HEK293 (cell line): Measurements from ENCODE around the gene MBTD1.

Experiments used
- CTCF ChIA-PET: fragments of 350-600 bp; formaldehyde crosslinking; extraction: SDS; loops from one replicate; lab custom pipeline; 2021; ENCODE audit warnings: antibody characterized with exemption; lab: Yijun Ruan, JAX
- POLR2A ChIA-PET: fragments of 300-600 bp; formaldehyde crosslinking; extraction: SDS; loops from one replicate; lab custom pipeline; 2020; ENCODE audit warnings: antibody characterized with exemption, inconsistent platforms; lab: Yijun Ruan, JAX
- H3K27ac ChIP-seq: fragments of 200-500 bp; sonication (Bioruptor generic); 2 replicates; pipeline ENCODE4 v1.5.1; 2014; ENCODE audit warnings: low read depth, low read length, control low read depth, inconsistent platforms; ENCODE audit errors: extremely low read depth
- H3K36me3 ChIP-seq, 2 experiments: fragments of 200-500 bp in 1 of 2; sonication (Bioruptor generic) in 1 of 2; 1 replicate in 1 of 2; 2 replicates in 1 of 2; pipeline ENCODE4 v1.5.1; 2014 to 2017; ENCODE audit warnings: inconsistent platforms in 2 of 2, low read length in 2 of 2; ENCODE audit not compliant: control insufficient read depth in 2 of 2, insufficient read depth in 1 of 2
- H3K4me1 ChIP-seq: fragments of 200-500 bp; sonication (Bioruptor generic); 2 replicates; pipeline ENCODE4 v1.5.1; 2014; ENCODE audit warnings: mild to moderate bottlenecking, low read length, inconsistent platforms; ENCODE audit not compliant: control insufficient read depth, insufficient read depth
- H3K4me3 ChIP-seq: 2 replicates; pipeline ENCODE4 v1.5.1; 2011; ENCODE audit warnings: low read depth, mild to moderate bottlenecking, control low read depth, low read length, moderate library complexity
- H3K9me3 ChIP-seq: fragments of 200-500 bp; sonication (Bioruptor generic); 2 replicates; pipeline ENCODE4 v1.5.1; 2014; ENCODE audit warnings: low read depth, low read length, inconsistent platforms; ENCODE audit not compliant: control insufficient read depth, insufficient read depth
- GLIS1 ChIP-seq: fragments of 450-650 bp; formaldehyde crosslinking; IDR thresholded peaks from 2 replicates; pipeline ENCODE4 v1.5.1; 2016; ENCODE audit warnings: missing biosample characterization, missing genetic modification characterization
- HIC1 ChIP-seq: fragments of 450-650 bp; formaldehyde crosslinking; IDR thresholded peaks from 2 replicates; pipeline ENCODE4 v1.5.1; 2016; ENCODE audit warnings: missing biosample characterization, missing genetic modification characterization
- KLF1 ChIP-seq: fragments of 450-650 bp; formaldehyde crosslinking; IDR thresholded peaks from 2 replicates; pipeline ENCODE4 v1.5.1; 2016; ENCODE audit warnings: missing biosample characterization, missing genetic modification characterization
- PRDM1 ChIP-seq: fragments of 450-650 bp; formaldehyde crosslinking; IDR thresholded peaks from 2 replicates; pipeline ENCODE4; 2016; ENCODE audit warnings: missing biosample characterization, missing genetic modification characterization
- ZEB2 ChIP-seq: fragments of 450-650 bp; formaldehyde crosslinking; IDR thresholded peaks from 2 replicates; pipeline ENCODE4 v1.5.1; 2016; ENCODE audit warnings: missing biosample characterization, missing genetic modification characterization
- ZNF214 ChIP-seq: fragments of 450-650 bp; formaldehyde crosslinking; IDR thresholded peaks from 2 replicates; pipeline ENCODE4 v1.5.1; 2017; ENCODE audit warnings: missing biosample characterization, mild to moderate bottlenecking, missing genetic modification characterization, borderline replicate concordance
- ZNF266 ChIP-seq: fragments of 450-650 bp; formaldehyde crosslinking; IDR thresholded peaks from 2 replicates; pipeline ENCODE4 v1.5.1; 2016; ENCODE audit warnings: missing biosample characterization, missing genetic modification characterization, low read depth
- ZNF335 ChIP-seq: fragments of 450-650 bp; formaldehyde crosslinking; conservative IDR thresholded peaks from 2 replicates; pipeline ENCODE4 v1.5.1; 2016; ENCODE audit warnings: missing biosample characterization, missing genetic modification characterization
- ZNF362 ChIP-seq: fragments of 450-650 bp; formaldehyde crosslinking; IDR thresholded peaks from 2 replicates; pipeline ENCODE4 v1.5.1; 2016; ENCODE audit warnings: missing biosample characterization, missing genetic modification characterization
- ZNF449 ChIP-seq: fragments of 450-650 bp; formaldehyde crosslinking; IDR thresholded peaks from 2 replicates; pipeline ENCODE4 v1.5.1; 2017; ENCODE audit warnings: missing biosample characterization, mild to moderate bottlenecking, missing genetic modification characterization, moderate library complexity
- ZNF473 ChIP-seq: fragments of 450-650 bp; formaldehyde crosslinking; IDR thresholded peaks from 2 replicates; pipeline ENCODE4 v1.5.1; 2017; ENCODE audit warnings: missing biosample characterization, missing genetic modification characterization
- ZNF677 ChIP-seq: fragments of 450-650 bp; IDR thresholded peaks from 2 replicates; pipeline ENCODE4 v1.5.0; 2018; ENCODE audit warnings: missing biosample characterization, mild to moderate bottlenecking, missing genetic modification characterization, moderate library complexity
- ZNF791 ChIP-seq: fragments of 450-650 bp; formaldehyde crosslinking; IDR thresholded peaks from 2 replicates; pipeline ENCODE4 v1.5.1; 2016; ENCODE audit warnings: missing biosample characterization, missing genetic modification characterization
- ZSCAN5A ChIP-seq: fragments of 450-650 bp; formaldehyde crosslinking; IDR thresholded peaks from 2 replicates; pipeline ENCODE4 v1.5.1; 2016; ENCODE audit warnings: missing biosample characterization, missing genetic modification characterization
- TF ChIP-seq, protein P1 (sequence below): fragments of 450-650 bp; formaldehyde crosslinking; conservative IDR thresholded peaks from 2 replicates; pipeline ENCODE4 v1.5.1; 2016; ENCODE audit warnings: low read depth, missing biosample characterization, missing genetic modification characterization

Gene MBTD1

DNA sequence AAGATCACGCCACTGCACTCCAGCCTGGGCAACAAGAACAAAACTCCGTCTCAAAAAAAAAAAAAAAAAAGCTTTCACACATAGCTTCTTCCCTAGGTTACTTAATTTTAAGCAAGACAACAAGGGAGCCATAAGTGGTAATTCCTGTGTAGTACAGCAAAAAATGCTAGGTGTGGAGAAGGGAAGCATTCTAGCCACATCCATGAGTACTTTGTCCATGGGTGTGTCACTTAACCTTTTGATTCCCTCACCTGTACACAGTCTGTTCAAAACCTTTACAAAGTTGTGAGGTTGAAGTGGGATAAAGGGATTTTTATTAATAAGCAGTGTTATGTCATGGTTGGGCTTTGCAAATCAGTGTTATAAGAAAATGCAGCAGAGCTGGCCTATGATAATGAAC lies 89.1 kb downstream of the MBTD1 start:
- 0 out of 2 replicates have a peak, but pooled peaks cover 5% of the 10 kb centered on the region for H3K4me1 ChIP-seq
- ChIA-PET CTCF (interaction anchor here (0.6 to 1.2 kb wide), 2 partner anchors 44 to 62 kb away, joined by 3 to 4 read pairs; no protein-coding TSS in a partner anchor), POLR2A (interaction anchor here (0.7 kb wide), 2 partner anchors 88 to 497 kb away, joined by 3 to 5 read pairs; no protein-coding TSS in a partner anchor)
- peaks cover 61 to 73% of the 10 kb centered on the region in 2 experiments for H3K36me3 ChIP-seq
- TF ChIP-seq ZNF791 (tag by site-specific recombination) = no peak
- no peak for TF ChIP-seq ZNF677
- no peak for TF ChIP-seq GLIS1
- TF ChIP-seq ZNF449 (tag by site-specific recombination) = peak; percentile 77
- no peak overlapping the region for H3K27ac ChIP-seq
- H3K4me3 ChIP-seq = no peak overlapping the region
- no peaks in the 10 kb centered on the region for H3K9me3 ChIP-seq

- TF ChIP-seq ZNF266 (no peak), ZEB2 (tag by site-specific recombination) (no peak), ZNF473 (tag by site-specific recombination) (no peak), HIC1 (tag by site-specific recombination) (no peak), ZSCAN5A (tag by site-specific recombination) (no peak), KLF1 (tag by site-specific recombination) (no peak), ZNF362 (tag by site-specific recombination) (0 out of 2 replicates have a peak, but pooled peaks have one; percentile 21), PRDM1 (tag by site-specific recombination) (peak; percentile 95), ZNF214 (tag by site-specific recombination) (no peak), ZNF335 (tag by site-specific recombination) (no peak)
- TF ChIP-seq, protein P1, sequence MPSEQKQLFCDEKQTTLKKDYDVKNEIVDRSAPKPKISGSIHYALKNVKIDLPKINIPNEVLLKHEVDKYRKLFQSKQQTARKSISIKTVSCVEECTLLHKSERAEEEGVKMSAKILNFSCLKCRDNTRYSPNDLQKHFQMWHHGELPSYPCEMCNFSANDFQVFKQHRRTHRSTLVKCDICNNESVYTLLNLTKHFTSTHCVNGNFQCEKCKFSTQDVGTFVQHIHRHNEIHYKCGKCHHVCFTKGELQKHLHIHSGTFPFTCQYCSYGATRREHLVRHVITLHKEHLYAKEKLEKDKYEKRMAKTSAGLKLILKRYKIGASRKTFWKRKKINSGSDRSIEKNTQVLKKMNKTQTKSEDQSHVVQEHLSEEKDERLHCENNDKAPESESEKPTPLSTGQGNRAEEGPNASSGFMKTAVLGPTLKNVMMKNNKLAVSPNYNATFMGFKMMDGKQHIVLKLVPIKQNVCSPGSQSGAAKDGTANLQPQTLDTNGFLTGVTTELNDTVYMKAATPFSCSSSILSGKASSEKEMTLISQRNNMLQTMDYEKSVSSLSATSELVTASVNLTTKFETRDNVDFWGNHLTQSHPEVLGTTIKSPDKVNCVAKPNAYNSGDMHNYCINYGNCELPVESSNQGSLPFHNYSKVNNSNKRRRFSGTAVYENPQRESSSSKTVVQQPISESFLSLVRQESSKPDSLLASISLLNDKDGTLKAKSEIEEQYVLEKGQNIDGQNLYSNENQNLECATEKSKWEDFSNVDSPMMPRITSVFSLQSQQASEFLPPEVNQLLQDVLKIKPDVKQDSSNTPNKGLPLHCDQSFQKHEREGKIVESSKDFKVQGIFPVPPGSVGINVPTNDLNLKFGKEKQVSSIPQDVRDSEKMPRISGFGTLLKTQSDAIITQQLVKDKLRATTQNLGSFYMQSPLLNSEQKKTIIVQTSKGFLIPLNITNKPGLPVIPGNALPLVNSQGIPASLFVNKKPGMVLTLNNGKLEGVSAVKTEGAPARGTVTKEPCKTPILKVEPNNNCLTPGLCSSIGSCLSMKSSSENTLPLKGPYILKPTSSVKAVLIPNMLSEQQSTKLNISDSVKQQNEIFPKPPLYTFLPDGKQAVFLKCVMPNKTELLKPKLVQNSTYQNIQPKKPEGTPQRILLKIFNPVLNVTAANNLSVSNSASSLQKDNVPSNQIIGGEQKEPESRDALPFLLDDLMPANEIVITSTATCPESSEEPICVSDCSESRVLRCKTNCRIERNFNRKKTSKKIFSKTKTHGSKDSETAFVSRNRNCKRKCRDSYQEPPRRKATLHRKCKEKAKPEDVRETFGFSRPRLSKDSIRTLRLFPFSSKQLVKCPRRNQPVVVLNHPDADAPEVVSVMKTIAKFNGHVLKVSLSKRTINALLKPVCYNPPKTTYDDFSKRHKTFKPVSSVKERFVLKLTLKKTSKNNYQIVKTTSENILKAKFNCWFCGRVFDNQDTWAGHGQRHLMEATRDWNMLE (tag by site-specific recombination) = no peak
- ChIA-PET POLR2A (interaction anchor here (0.7 kb wide), 1 partner anchor 13 kb away, joined by 3 read pairs; no protein-coding TSS in a partner anchor), CTCF (no interaction called here)
- H3K4me3 ChIP-seq = no peak overlapping the region
- no peaks in the 10 kb centered on the region for H3K9me3 ChIP-seq
- no peak overlapping the region for H3K27ac ChIP-seq
- H3K4me1 ChIP-seq = 0 out of 2 replicates have a peak, but pooled peaks cover 5% of the 10 kb centered on the region
- H3K36me3 ChIP-seq = peaks cover 55 to 64% of the 10 kb centered on the region in 2 experiments
Measured at GRCh38 chr17:51169340-51169739, 90.5 kb downstream of the MBTD1 start.
